Cardiac muscle cell (in vitro differentiated cells and primary cell): ENCODE data around the gene NSMCE3. TPM values are rescaled to one million over a fixed set of nuclear protein-coding genes. Genes with fewer than 3 reads are reported as not detected.

Experiments
- DNase-seq, 2 donors: peaks; one replicate each; pipeline versions ENCODE4 v3.0.0 to v3.0.0-alpha.2; 2010 to 2017; ENCODE audit warnings: low read depth in 1 of 2, low spot score in 1 of 2
- H3K27ac ChIP-seq: fragments of 200-600 bp; sonication (generic); 2 replicates; pipeline ENCODE4 v1.5.1; 2016
- H3K27me3 ChIP-seq: fragments of 200-600 bp; sonication (generic); 2 replicates; pipeline ENCODE4 v1.6.0; 2016; ENCODE audit warnings: control low read depth
- H3K36me3 ChIP-seq: fragments of 200-600 bp; sonication (generic); 2 replicates; pipeline ENCODE4 v1.5.1; 2016; ENCODE audit warnings: control low read depth
- H3K4me1 ChIP-seq: fragments of 200-600 bp; sonication (generic); 2 replicates; pipeline ENCODE4 v1.8.1; 2017; ENCODE audit warnings: low read depth, mild to moderate bottlenecking, mixed run types
- H3K4me3 ChIP-seq: fragments of 200-600 bp; sonication (generic); 2 replicates; pipeline ENCODE4 v1.5.1; 2016; ENCODE audit warnings: mild to moderate bottlenecking
- H3K9me3 ChIP-seq: fragments of 200-600 bp; sonication (generic); 2 replicates; pipeline ENCODE4 v1.5.1; 2017; ENCODE audit warnings: low read depth, mild to moderate bottlenecking, control low read depth
- CTCF ChIP-seq: IDR thresholded peaks from 2 replicates; pipeline ENCODE4 v1.5.1; 2012; ENCODE audit warnings: low read depth, mild to moderate bottlenecking, low read length
- polyA plus RNA-seq: library from polyadenylated mRNA; unstranded; fragments of >200 nt; fragmentation: Nextera tagmentation; extraction: Ambion mirVana; gene quantifications from 2 replicates; pipeline ENCODE4 v1.2.1, GENCODE V29; 2016
- total RNA-seq: library from RNA; depleted of rRNA; stranded (reverse); fragments of >200 nt; gene quantifications from 2 replicates; pipeline ENCODE4 v1.2.3, GENCODE V29; 2016

NSMCE3 gene
- total and polyA plus RNA-seq, 2 experiments from 2014 or later: 21.1 to 22.2 TPM

DNA sequence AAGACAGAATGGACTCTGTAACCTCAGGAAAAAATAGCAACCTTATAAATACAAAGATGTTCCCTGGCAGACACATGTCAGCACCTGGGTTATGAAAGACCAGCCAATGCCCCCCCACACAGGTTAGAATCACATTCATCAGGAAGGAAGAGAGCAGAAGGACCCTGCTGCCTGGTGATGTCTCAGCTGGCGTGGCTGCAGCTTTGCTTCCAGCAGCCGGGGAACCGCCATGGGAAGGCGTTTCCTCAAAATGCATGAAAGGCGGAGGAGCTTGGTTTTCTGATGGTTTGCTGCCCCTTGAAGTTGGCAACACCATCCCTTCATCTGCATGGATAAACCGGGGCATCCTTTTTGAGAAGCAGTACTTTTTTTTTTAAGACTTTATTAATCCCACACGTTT, 10.9 kb upstream of the NSMCE3 start:
- H3K36me3 ChIP-seq: no peaks in the 10 kb centered on the region
- no peak overlapping the region for H3K27ac ChIP-seq
- H3K9me3 ChIP-seq: no peaks in the 10 kb centered on the region
- H3K4me3 ChIP-seq: no peak overlapping the region
- no peak for TF ChIP-seq CTCF
- no peaks in the 10 kb centered on the region for H3K27me3 ChIP-seq
- no peak for DNase-seq
- H3K4me1 ChIP-seq: peaks cover 6% of the 10 kb centered on the region

- no peaks in the 10 kb centered on the region for H3K36me3 ChIP-seq
- no peak overlapping the region for H3K4me3 ChIP-seq
- peak; percentile 24 to 41 for DNase-seq
- H3K4me1 ChIP-seq: peaks cover 6% of the 10 kb centered on the region
- no peak for TF ChIP-seq CTCF
- H3K27ac ChIP-seq: no peak overlapping the region
- no peaks in the 10 kb centered on the region for H3K9me3 ChIP-seq
- no peaks in the 10 kb centered on the region for H3K27me3 ChIP-seq
These were observed 8.9 kb upstream of the NSMCE3 start for GRCh38 chr15:29278436-29279105.

- Histone ChIP-seq H3K27me3 (no peaks in the 10 kb centered on the region), H3K36me3 (no peaks in the 10 kb centered on the region), H3K4me3 (no peak overlapping the region), H3K9me3 (no peaks in the 10 kb centered on the region), H3K27ac (no peak overlapping the region), H3K4me1 (peaks cover 17% of the 10 kb centered on the region)
- no peak for TF ChIP-seq CTCF
- DNase-seq: no peak
These were observed 6.7 kb upstream of the NSMCE3 start for GRCh38 chr15:29276366-29276765.

DNA sequence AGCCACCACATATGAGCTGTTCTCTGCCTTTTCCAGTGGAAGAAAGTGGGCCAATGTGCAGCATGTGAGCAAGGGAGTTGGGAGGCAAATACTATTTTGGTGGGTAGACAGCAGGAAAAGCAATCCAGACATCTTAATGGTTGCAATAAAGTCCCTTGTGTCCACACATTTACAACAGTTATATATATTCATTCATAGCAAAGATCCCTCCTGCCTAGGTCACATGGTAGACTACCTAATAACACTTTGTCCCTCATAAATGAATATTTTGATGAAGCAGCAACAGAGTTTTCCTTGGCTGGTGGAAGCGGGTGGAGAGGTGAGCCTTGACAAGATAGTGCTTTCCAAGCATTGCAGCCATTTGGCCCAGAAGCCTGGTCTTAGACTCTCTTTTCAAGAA, 6.2 kb upstream of the NSMCE3 start:
- Histone ChIP-seq H3K9me3 (no peaks in the 10 kb centered on the region), H3K27ac (no peak overlapping the region), H3K27me3 (no peaks in the 10 kb centered on the region), H3K4me1 (peaks cover 21% of the 10 kb centered on the region), H3K36me3 (no peaks in the 10 kb centered on the region), H3K4me3 (no peak overlapping the region)
- DNase-seq: no peak
- TF ChIP-seq CTCF: no peak

GRCh38 chr15:29274946-29275345, 5.3 kb upstream of the NSMCE3 start:
- H3K36me3 ChIP-seq: no peaks in the 10 kb centered on the region
- H3K9me3 ChIP-seq: no peaks in the 10 kb centered on the region
- DNase-seq: no peak
- no peaks in the 10 kb centered on the region for H3K27me3 ChIP-seq
- H3K4me3 ChIP-seq: no peak overlapping the region
- TF ChIP-seq CTCF: no peak
- H3K27ac ChIP-seq: no peak overlapping the region
- H3K4me1 ChIP-seq: peaks cover 30% of the 10 kb centered on the region
